Inflammatory macrophage treated with lipopolysaccharide for 4 hours (primary cell): ENCODE measurements around the gene YPEL1.
"Not testable (repeated sequence)": the region's sequence is repeated elsewhere in the genome, so short reads cannot be mapped to it uniquely, and the experiment has no call there.

Experiments
- DNase-seq: peaks from one replicate; pipeline ENCODE4 v3.0.0-alpha.2; 2020

YPEL1 gene

DNA sequence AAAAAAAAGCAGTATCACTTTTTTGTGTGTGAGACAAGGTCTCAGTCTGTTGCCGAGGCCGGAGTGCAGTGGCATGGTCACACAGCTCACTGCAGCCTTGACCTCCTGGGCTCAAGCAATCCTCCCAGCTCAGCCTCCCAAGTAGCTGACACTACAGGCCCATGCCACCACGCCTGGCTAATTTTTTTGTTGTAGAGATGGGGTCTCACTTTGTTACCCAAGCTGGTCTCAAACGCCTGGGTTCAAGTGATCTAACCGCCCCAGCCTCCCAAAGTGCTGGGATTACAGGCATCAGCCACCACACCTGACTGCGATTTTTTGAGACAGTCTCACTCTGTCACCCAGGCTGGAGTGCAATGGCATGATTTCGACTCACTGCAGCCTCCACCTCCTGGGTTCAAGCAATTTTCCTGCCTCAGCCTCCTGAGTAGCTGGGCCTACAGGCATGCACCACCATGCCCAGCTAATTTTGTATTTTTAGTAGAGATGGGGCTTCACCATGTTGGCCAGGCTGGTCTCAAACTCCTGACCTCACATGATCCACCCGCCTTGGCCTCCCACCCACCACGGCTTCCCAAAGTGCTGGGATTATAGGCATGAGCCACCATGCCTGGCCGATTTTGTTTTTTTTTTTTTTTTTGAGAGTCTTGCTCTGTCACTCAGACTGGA, 15.3 kb downstream of the YPEL1 start:
- not testable (repeated sequence) for DNase-seq

DNA sequence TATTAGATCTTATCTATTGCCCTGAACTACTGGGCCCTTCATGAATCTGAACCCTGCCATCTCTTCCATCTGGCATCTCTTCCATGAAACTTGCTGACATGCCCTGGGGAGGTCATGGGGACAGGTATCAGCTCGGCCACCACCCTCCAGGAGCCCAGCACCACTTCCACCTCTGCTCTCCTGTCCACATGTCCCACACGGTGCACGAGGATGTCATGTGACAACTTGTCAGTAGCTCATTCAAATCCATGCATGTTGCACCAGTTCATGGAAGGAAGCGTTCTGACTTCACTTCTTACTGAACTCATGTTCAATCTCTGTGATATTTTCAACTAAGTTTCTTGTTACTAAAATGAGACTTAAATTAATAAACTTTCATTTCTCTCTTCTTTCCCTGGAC, 16.6 kb downstream of the YPEL1 start:
- peak; percentile 69 for DNase-seq

DNA sequence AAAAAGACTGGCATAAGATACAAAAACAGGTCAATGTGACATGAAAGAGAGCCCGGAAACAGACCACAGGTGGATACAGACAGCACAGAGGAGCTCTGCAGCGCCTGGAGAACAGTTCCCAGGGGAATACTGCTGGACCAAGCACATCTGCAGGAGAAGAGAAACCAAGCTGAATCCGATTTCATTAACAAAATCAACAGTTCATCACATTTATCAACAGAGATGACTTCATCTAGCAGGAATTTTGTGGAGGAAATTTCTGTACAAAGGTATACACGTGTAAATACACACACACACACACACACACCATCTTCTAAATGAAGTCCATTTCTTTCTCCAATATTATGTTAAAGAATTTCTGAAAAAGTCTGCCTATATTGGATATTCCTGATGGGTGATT, 17.1 kb downstream of the YPEL1 start:
- no peak for DNase-seq

DNA sequence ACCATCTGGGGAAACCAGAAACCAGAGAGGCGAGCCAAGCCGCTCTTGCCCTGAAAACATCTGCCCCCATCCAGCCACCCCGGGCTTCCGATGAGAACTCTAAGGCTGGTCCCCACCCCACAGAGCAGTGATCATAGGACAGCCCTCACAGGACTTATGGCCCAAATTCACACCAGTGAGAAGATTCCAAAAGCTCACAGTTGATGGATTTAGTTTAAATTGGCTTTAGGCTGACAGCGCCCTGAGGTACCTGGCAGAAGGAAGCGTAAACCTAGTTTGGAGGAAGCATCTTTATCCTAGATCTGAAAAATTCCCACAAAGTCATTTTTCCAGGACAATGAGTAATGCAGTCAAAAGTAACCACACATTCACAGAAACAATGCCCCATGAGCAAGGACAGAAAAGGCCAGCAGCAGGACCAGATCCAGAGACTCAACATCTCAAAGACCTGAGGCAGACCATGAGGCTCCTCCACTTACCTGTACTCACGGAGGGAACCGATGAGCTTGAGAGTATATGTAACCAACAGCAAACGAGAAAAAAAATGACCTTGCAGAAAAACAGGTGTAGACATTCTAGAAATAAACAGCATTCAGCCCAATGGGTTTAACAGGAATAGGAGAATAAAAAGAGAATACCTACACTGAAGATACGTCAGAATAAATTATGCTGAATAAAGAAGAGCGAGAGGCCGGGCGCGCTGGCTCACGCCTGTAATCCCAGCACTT, 19.0 kb downstream of the YPEL1 start:
- not testable (repeated sequence) for DNase-seq

DNA sequence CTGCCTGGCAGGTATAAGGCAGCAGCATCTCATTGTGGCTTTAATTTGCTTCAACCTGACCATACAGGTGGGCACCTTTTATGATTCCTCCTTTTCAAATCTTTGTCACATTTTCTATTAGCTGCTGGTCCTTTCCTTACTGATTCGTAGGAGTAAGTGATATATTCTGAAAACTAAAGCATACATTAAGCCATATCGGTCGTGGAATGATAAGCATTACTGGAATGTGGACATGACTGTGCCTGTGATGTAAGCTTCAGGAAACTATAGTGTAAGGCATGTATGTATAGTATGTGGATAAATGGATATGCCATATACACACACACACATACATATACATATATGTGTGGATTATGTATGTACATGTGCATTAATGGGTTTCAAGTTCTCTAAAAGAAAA, 20.8 kb downstream of the YPEL1 start:
- no peak for DNase-seq

DNA sequence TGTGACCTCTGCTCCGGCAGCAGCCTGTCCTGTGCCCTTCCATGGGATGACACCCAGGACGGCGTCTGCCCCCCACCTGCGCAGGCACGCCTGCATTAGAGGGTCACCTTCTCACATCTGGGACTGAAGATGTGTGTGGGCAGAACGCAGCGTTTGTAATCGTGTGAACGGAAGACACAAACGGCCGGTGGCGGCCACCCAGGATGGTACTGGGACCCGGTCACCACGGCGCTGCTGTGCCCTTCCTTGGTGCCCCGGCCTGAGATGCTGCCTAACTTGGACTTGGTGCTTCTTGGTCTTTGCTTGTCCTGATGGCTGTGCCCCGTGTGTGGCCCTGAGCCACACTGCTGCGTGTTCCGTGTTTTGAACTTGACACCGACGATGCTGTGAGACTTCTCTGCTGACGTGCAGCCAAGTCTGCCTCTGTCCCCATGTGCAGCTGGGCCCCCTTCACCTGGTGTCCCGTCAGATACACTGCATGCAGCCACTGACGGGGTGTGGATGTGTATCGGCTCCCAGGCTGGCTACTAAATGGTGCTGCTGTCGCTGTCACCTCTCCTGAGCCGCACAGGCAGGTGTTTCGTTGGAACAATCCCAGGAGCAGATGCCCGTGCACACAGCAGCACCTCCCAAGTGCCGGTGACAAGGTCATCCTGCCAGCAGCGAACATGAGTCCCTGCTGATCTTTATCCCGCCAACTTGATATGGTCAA, 21.4 kb downstream of the YPEL1 start:
- no peak for DNase-seq

DNA sequence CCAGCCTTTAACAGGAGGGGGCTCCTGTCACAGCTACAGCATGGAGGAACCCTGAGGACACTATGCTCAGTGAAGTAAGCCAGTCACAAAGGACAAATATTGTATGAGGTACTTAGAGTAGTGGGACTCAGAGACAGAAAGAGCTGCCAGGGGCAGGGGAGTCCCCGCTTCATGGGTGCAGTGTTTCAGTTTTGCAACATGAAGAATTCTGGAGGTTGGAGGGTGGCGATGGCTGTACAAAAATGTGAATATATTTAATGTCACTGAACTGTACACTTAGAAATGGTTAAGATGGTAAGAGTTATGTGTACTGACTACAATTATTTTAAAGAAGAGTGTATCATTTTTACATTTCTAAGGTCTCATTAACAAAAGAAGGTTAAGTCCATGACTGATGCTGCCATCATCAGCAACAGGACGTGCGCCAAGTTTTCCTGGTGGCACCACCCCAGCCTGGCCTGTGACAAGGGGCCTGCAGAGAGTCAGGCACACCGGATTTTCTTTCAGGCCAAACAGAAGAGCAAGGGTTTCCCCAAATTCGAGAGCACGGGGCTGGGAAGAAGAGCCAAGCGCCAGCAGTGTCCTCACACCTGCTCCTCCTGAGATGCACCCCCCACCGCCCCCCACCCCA, 22.1 kb downstream of the YPEL1 start:
- no peak for DNase-seq

DNA sequence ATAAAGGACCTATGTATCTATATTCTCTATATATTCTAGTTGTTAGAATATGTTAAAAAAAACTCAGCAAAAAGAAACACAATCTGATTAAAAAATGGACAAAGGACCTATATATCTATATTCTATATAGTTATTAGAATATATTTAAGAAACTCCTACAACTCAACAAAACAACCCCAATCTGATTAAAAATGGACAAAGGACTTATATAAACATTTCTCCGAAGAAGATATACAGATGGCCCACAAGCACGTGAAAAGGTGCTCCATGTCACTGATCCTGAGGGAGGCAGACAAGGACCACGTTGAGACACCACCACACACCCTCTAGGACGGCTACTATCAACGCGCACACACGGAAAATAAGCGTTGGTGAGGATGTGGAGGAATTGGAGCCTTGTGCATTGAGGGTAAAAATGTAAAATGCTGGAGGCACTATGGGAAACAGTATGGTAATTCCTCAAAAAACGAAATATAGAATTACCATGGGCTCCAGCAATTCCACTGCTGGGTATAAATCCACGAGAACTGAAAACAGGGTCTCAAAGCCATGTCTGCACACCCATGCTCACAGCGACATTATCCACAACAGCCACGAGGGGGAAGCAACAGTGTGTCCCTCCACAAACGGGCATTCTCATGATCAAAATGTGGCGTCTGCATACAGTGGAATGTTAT, 22.7 kb downstream of the YPEL1 start:
- DNase-seq: peak; percentile 65

DNA sequence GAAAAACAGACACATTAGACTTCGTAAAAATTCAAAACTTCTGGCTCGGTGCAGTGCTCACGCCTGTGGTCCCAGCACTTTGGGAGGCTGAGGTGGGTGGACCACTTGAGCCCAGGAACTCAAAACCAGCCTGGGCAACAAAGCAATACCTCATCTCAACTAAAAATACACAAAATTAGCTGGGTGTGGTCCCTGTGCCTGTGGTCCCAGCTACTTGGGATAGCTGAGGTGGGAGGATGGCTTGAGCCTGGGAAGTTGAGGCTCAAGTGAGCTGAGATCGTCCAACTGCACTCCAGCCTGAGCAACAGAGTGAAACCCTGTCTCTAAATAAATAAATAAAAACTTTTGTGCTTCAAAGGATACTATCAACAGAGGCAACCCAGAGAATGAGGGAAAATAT, 23.7 kb downstream of the YPEL1 start:
- DNase-seq: no peak

DNA sequence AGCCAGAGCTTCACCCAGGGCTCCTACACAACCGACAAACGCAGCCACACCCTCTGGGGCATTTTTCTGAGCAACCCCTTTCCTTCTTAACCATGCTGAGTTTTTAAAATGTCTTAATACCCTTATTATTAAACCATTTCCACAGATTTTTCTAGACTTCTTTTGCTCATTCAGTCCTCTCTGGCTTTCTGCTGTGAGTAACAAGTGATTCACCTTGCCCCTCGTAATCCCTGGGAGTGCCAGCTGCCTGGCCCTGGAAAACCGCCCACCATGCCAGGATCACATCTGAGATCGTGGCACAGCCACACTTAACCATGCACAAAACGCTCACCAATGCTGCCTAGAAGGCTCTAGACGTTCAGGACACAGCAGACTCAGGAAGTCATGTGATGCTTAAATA, 25.4 kb downstream of the YPEL1 start:
- DNase-seq: no peak

DNA sequence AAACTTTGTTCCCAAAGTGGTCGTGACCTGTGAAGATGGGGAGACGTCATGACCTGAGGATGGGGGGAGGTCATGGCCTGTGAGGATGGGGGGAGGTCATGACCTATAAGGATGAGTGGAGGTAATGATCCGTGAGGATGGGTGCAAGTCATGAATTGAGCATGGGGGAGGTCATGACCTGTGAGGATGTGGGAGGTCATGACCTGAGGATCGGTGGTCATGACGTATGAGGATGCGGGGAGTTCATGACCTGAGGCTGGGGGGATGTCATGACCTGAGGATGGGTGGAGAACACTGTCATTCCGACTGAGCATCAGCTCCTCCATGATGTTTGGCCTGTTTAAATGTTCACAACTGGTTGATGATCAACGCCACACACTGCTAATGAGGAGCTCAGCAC, 25.9 kb downstream of the YPEL1 start:
- no peak for DNase-seq

DNA sequence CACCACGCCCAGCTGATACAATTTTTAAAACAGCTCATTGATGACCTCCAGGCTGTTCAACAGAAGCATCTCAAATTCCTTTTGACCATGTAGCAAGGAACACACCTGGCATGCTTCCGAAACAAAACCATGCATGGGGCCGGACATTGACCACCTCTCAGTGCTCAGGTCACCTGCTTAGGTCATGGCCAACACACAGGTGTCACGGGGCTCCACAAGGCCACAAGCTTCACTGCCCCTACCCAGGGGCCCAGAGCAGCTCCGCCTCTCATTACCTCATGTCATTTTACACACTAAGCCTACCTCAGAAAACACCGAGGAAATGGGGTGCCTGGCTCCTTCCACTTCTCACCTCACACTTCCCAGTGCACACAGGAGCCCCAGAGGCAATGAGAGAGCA, 26.6 kb downstream of the YPEL1 start:
- DNase-seq: no peak

DNA sequence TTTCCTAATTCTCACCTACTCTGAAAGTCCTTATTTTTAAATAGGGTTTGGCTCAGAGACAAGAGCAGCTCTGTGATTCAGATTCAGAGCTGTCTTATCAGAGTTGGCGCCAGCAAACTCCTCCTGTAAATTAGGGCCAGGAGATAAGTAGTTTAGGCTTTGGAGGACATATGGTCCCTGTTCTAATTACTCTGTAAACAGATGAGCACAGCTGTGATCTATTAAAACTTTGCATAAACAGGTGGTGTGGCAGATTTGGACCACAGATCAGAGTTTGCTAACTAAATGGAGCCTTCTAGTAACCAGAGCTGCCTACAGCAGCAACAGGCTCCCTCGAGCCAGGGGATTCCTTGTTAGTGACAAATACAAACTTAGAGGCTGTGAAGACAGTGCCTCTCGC, 27.9 kb downstream of the YPEL1 start:
- no peak for DNase-seq

DNA sequence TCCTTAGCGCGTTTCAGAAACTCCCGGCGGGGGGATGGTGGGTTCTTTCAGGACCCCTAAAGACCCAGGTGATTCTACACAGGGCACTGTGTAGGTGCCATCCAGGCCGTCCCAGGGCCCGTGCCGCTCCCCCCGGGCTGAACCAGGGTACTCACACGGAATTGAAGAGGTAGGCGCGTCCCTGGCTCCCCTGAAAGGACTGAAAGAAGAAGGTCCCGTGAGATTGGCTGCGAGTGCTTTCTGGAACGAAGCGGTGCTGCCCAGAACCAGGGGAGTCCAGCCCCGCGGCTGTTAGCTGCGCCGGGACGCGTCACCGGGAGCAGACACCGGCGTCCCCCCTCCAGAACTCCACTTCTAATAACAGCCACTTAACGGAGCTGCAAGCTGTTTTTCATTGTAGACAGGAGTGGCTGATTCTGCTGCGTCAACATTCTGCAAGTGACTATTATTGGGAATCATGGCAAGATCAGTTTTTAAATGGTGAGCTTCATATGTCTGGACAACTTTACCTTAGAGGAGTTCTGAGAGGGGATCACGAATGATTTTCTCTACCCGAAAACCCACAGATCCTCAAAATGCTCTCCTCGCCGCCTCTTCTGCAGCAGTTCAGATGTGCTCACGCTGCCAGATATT, 31.8 kb downstream of the YPEL1 start:
- DNase-seq: no peak

DNA sequence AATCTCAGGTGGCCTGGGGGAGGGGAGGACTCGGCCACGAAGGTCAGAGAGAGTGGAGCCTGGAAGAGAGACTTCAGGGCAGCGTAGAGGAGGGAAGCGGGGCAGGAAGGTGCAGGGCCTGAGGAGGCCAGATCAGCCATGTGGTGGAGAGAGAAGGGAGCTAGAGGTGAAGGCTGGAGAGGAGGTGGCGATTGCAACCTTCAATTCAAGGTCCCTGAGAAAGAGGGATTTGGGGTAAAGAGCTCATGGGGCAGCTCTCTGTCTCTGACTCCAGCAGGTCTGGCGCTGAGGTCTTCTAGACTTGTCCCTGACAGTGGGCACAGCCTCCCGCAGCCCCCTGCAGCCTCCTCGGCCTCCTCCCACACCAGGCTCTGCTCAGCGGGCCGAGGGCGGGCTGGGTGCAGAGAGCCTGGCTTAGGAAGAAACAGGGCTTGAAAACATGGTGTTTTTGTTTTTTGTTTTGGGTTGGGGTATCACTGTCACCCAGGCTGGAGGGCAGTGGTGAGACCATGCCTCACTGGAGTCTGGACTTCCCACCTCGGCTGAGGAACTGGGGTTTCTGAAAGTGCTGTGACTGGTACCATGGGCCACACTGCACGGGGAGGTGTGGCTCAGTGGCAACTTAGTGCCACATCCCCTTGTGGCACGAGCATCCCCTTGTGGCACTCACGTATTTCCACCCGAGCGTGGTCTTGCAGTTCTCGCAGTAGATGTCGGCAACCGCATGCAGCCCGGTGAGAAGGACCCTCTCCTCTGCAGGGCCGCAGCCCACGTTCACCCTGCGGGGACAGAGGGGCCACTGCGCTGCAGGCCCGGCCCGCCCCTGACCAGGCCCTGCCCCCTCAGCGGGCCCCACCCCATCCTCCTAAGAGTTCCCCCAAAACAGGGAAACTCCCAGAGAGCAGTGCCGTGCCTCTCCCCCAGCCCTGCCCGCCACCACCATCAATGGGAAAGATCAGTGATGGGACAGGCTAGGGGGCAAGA, 32.6 kb downstream of the YPEL1 start:
- no peak for DNase-seq

DNA sequence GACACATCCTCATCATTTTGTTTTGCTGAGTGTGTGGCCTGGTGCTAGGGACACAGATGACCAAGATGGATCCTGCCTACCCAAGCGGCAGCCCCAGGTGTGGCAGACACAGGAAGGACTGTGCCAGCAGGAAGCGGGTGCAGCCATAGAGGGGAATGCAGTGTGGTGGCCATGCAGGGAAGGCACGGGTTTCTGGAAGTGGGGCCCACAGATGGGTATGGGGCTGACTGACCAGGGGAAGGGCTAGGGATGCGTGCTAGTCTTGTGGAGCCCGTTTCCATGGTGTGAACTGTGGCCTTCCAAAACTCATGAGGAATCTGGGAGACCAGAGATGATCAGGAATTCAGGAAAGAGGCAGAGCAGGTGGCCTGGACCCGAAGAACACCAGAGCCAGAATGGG, 33.5 kb downstream of the YPEL1 start:
- DNase-seq: no peak

DNA sequence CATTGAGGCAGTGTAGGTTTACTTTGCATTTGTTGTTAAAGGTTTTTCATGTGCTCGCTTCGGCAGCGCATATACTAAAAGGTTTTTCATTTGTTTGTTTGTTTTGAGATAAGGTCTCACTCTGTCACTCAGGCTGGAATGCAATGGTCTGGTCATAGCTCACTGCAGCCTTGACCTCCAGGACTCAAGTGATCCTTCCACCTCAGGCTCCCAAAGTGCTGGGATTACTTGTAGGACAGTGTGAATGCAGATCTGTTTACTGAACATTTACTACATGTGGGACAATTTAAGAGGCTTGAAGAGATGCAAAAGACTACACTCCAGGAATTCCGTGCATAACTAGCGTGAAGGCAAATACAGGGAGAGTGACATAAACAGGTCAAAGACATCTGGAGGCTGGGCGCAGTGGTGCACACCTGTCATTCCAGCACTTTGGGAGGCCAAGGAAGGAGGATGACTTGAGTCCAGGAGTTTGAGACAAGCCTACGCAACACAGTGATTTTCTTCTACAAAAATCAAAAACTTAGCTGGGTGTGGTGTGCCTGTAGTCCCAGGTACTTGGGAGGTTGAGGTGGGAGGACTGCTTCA, 34.1 kb downstream of the YPEL1 start:
- DNase-seq: no peak

DNA sequence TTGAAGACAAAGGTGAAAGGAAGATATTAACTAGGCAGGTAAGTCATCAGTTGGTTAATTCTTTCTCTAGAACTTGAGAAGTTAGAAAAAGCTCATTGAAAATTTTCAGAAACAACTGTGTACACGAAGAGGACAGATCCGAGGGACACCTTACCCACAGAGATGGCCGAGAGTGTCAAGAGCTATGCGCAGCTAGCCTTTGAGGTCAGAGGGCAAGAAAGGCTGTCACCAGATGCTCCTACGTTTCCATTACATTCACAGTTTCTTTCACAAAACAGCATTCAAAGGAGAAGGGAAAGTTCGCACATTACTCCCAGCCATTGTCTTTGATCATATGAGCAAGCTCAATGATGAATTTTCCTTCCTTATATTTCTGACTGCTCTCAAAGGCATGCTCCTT, 34.8 kb downstream of the YPEL1 start:
- no peak for DNase-seq

DNA sequence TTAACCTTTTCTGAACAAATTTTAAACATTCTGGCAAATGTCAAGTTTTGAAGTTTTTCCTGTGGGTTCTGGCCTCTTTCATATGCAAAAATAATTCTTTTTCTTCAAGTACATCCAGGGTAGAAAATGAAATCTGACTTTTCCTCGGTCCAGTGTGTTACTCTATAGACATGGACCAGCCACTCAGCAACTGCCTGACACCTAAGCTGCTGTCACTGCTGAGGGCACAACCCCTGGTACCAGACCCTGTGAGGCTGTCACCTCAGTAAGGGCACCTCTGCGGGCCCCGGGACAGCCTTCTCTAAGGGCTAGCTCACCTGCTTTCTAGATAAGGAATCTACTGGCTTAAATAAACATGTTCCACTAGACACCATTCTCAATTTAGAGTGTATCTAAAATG, 36.0 kb downstream of the YPEL1 start:
- no peak for DNase-seq

DNA sequence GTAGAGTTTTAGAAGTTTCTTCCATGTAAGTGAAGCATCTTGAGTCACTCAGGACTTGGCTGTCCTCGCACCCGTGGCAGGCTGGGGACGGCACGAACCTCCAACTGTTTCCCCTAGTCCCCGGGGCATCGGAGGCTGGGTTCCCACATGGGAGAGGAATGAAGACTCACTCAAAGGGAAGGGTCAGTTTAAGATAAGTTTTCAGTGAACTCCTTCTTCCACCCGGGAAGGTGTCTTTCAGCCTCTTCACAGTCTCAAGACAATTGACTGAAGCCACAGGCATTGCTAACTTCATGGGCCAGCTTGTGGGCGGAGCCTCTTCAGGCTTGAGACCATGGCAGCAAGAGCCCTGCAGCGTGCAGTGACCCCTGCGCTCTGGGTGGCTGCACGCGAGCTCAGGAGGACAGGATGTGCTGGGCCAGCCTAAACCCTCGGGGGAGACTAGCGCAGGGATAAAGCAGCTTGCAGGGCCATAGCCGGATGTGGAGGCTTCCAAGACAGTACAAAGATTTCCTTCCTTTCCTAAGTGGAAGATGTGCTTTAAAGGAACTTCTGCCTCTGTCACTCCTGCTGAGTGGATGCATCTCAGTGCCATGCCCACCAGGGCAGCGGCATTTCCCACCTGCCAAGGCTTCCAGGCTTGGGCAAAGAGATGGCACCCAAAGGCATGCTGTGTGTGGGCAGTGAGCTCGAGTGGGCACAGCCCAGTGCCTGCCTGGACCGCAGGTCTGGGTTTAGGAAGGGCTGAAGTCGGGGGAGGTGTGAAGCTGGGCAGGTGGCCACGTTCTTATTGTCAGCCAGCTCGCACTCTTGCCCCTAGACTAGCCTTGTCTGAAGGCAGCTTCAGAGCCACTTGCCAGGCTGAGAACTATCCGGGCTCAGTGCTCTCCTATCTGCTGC, 36.9 kb downstream of the YPEL1 start:
- DNase-seq: no peak
